Measurements from ENCODE around the gene MTCL1. TPM values are rescaled to one million over a fixed set of nuclear protein-coding genes. Genes with fewer than 3 reads are reported as not detected.
A peak's percentile ranks its signal among the peaks of the same experiment; 100 is the strongest.

Gene MTCL1
- total and polyA plus RNA-seq, 3 experiments from 2014 or later: 1.0 to 1.1 TPM; not detected in 1

GRCh38 chr18:8857806-8858205 lies 152.4 kb downstream of the MTCL1 start:
- ChIA-PET POLR2A (no interaction called here), CTCF (interaction anchor here (1.3 kb wide), 1 partner anchor 12 kb away, joined by 3 read pairs; no protein-coding TSS in a partner anchor)
- Mint-ChIP-seq H3K36me3 (peaks cover 0 to 3% (median 0%) of the 10 kb centered on the region in 3 donors), H3K4me1 (no peaks in the 10 kb centered on the region), H3K4me3 (no peak overlapping the region), H3K27ac (no peak overlapping the region), H3K27me3 (peaks cover 6 to 18% of the 10 kb centered on the region in 2 donors), H3K9me3 (peaks cover 0 to 2% (median 0%) of the 10 kb centered on the region in 5 donors)
- no peaks in the 10 kb centered on the region for H3K9me3 ChIP-seq (ENCODE audit: low read length)
- DNase-seq: no peak
- no peak overlapping the region for H3K27ac ChIP-seq (ENCODE audit: low read depth, low read length)
- H3K36me3 ChIP-seq (ENCODE audit: insufficient read depth, low read length): no peaks in the 10 kb centered on the region
- no peak overlapping the region for H3K4me3 ChIP-seq (ENCODE audit: low read length)
- H3K27me3 ChIP-seq (ENCODE audit: insufficient read depth, low read length, poor library complexity, severe bottlenecking): no peaks in the 10 kb centered on the region
- no peaks in the 10 kb centered on the region for H3K4me1 ChIP-seq (ENCODE audit: insufficient read depth, low read length)

- H3K9me3 ChIP-seq (ENCODE audit: low read length): no peaks in the 10 kb centered on the region
- H3K36me3 Mint-ChIP-seq: peaks cover 0 to 3% (median 0%) of the 10 kb centered on the region in 3 donors
- no peaks in the 10 kb centered on the region for H3K36me3 ChIP-seq (ENCODE audit: insufficient read depth, low read length)
- peaks cover 5 to 11% of the 10 kb centered on the region in 2 donors for H3K27me3 Mint-ChIP-seq
- H3K9me3 Mint-ChIP-seq: peaks cover 0 to 2% (median 0%) of the 10 kb centered on the region in 5 donors
- CTCF ChIA-PET: interaction anchor here (1.3 kb wide), 1 partner anchor 13 kb away, joined by 3 read pairs; no protein-coding TSS in a partner anchor
- no peak overlapping the region for H3K4me3 ChIP-seq (ENCODE audit: low read length)
- DNase-seq: no peak
- H3K4me1 ChIP-seq (ENCODE audit: insufficient read depth, low read length): no peaks in the 10 kb centered on the region
- POLR2A ChIA-PET: no interaction called here
- H3K27ac ChIP-seq (ENCODE audit: low read depth, low read length): no peak overlapping the region
- no peak overlapping the region for H3K4me3 Mint-ChIP-seq
- no peaks in the 10 kb centered on the region for H3K27me3 ChIP-seq (ENCODE audit: insufficient read depth, low read length, poor library complexity, severe bottlenecking)
- no peak overlapping the region for H3K27ac Mint-ChIP-seq
- H3K4me1 Mint-ChIP-seq: no peaks in the 10 kb centered on the region
Observed at GRCh38 chr18:8858888-8859511, 153.6 kb downstream of the MTCL1 start.

- H3K36me3 Mint-ChIP-seq: peaks cover 0 to 3% (median 0%) of the 10 kb centered on the region in 3 donors
- H3K9me3 Mint-ChIP-seq: peaks cover 0 to 2% (median 0%) of the 10 kb centered on the region in 5 donors
- Histone ChIP-seq H3K4me1 (ENCODE audit: insufficient read depth, low read length) (no peaks in the 10 kb centered on the region), H3K36me3 (ENCODE audit: insufficient read depth, low read length) (no peaks in the 10 kb centered on the region), H3K27ac (ENCODE audit: low read depth, low read length) (no peak overlapping the region), H3K27me3 (ENCODE audit: insufficient read depth, low read length, poor library complexity, severe bottlenecking) (no peaks in the 10 kb centered on the region), H3K4me3 (ENCODE audit: low read length) (no peak overlapping the region), H3K9me3 (ENCODE audit: low read length) (no peaks in the 10 kb centered on the region)
- no peak overlapping the region for H3K4me3 Mint-ChIP-seq
- H3K4me1 Mint-ChIP-seq: no peaks in the 10 kb centered on the region
- no peak overlapping the region for H3K27ac Mint-ChIP-seq
- H3K27me3 Mint-ChIP-seq: no peaks in the 10 kb centered on the region
- POLR2A ChIA-PET: no interaction called here
- DNase-seq: no peak
- CTCF ChIA-PET: no interaction called here
Observed at GRCh38 chr18:8860845-8861642, 155.7 kb downstream of the MTCL1 start.

GRCh38 chr18:8863427-8863826 lies 158.1 kb downstream of the MTCL1 start:
- ChIA-PET CTCF (no interaction called here), POLR2A (no interaction called here)
- no peaks in the 10 kb centered on the region for H3K27me3 ChIP-seq (ENCODE audit: insufficient read depth, low read length, poor library complexity, severe bottlenecking)
- Mint-ChIP-seq H3K27ac (no peak overlapping the region), H3K36me3 (no peaks in the 10 kb centered on the region), H3K27me3 (peaks cover 0 to 6% of the 10 kb centered on the region in 2 donors), H3K4me1 (no peaks in the 10 kb centered on the region), H3K9me3 (no peaks in the 10 kb centered on the region), H3K4me3 (no peak overlapping the region)
- H3K36me3 ChIP-seq (ENCODE audit: insufficient read depth, low read length): no peaks in the 10 kb centered on the region
- no peaks in the 10 kb centered on the region for H3K4me1 ChIP-seq (ENCODE audit: insufficient read depth, low read length)
- H3K9me3 ChIP-seq (ENCODE audit: low read length): no peaks in the 10 kb centered on the region
- DNase-seq: no peak
- H3K4me3 ChIP-seq (ENCODE audit: low read length): no peak overlapping the region
- H3K27ac ChIP-seq (ENCODE audit: low read depth, low read length): no peak overlapping the region

GRCh38 chr18:8865934-8866333 lies 160.6 kb downstream of the MTCL1 start:
- H3K4me3 Mint-ChIP-seq: no peak overlapping the region
- no peak for DNase-seq
- H3K4me1 ChIP-seq (ENCODE audit: insufficient read depth, low read length): no peaks in the 10 kb centered on the region
- no peaks in the 10 kb centered on the region for H3K27me3 ChIP-seq (ENCODE audit: insufficient read depth, low read length, poor library complexity, severe bottlenecking)
- POLR2A ChIA-PET: no interaction called here
- H3K4me3 ChIP-seq (ENCODE audit: low read length): no peak overlapping the region
- H3K36me3 ChIP-seq (ENCODE audit: insufficient read depth, low read length): no peaks in the 10 kb centered on the region
- no peaks in the 10 kb centered on the region for H3K36me3 Mint-ChIP-seq
- no peaks in the 10 kb centered on the region for H3K9me3 Mint-ChIP-seq
- no peak overlapping the region for H3K27ac ChIP-seq (ENCODE audit: low read depth, low read length)
- no peak overlapping the region for H3K27ac Mint-ChIP-seq
- CTCF ChIA-PET: no interaction called here
- H3K27me3 Mint-ChIP-seq: peaks cover 6 to 12% of the 10 kb centered on the region in 2 donors
- no peaks in the 10 kb centered on the region for H3K9me3 ChIP-seq (ENCODE audit: low read length)
- H3K4me1 Mint-ChIP-seq: no peaks in the 10 kb centered on the region

- no peaks in the 10 kb centered on the region for H3K36me3 Mint-ChIP-seq
- H3K4me3 ChIP-seq (ENCODE audit: low read length): no peak overlapping the region
- H3K4me1 ChIP-seq (ENCODE audit: insufficient read depth, low read length): no peaks in the 10 kb centered on the region
- ChIA-PET CTCF (no interaction called here), POLR2A (no interaction called here)
- H3K4me3 Mint-ChIP-seq: no peak overlapping the region
- H3K27ac Mint-ChIP-seq: no peak overlapping the region
- H3K36me3 ChIP-seq (ENCODE audit: insufficient read depth, low read length): no peaks in the 10 kb centered on the region
- no peaks in the 10 kb centered on the region for H3K9me3 ChIP-seq (ENCODE audit: low read length)
- H3K27me3 Mint-ChIP-seq: peaks cover 6 to 12% of the 10 kb centered on the region in 2 donors
- H3K4me1 Mint-ChIP-seq: no peaks in the 10 kb centered on the region
- H3K27ac ChIP-seq (ENCODE audit: low read depth, low read length): no peak overlapping the region
- H3K27me3 ChIP-seq (ENCODE audit: insufficient read depth, low read length, poor library complexity, severe bottlenecking): no peaks in the 10 kb centered on the region
- no peak for DNase-seq
- H3K9me3 Mint-ChIP-seq: no peaks in the 10 kb centered on the region
Observed at GRCh38 chr18:8866679-8867078, 161.3 kb downstream of the MTCL1 start.

- DNase-seq: no peak
Observed at GRCh38 chr18:8868276-8868675, 162.9 kb downstream of the MTCL1 start.

GRCh38 chr18:8868779-8869415 lies 163.5 kb downstream of the MTCL1 start:
- CTCF ChIA-PET: no interaction called here

More at GRCh38 chr18:8868276-8868675, 162.9 kb downstream of the MTCL1 start:
- Mint-ChIP-seq H3K27ac (no peak overlapping the region), H3K9me3 (no peaks in the 10 kb centered on the region), H3K4me3 (no peak overlapping the region), H3K36me3 (no peaks in the 10 kb centered on the region), H3K4me1 (no peaks in the 10 kb centered on the region), H3K27me3 (peaks cover 6 to 12% of the 10 kb centered on the region in 2 donors)
- CTCF ChIA-PET: no interaction called here
- POLR2A ChIA-PET: no interaction called here
- H3K27me3 ChIP-seq (ENCODE audit: insufficient read depth, low read length, poor library complexity, severe bottlenecking): no peaks in the 10 kb centered on the region
- H3K27ac ChIP-seq (ENCODE audit: low read depth, low read length): no peak overlapping the region
- H3K4me3 ChIP-seq (ENCODE audit: low read length): no peak overlapping the region
- no peaks in the 10 kb centered on the region for H3K4me1 ChIP-seq (ENCODE audit: insufficient read depth, low read length)
- H3K36me3 ChIP-seq (ENCODE audit: insufficient read depth, low read length): no peaks in the 10 kb centered on the region
- H3K9me3 ChIP-seq (ENCODE audit: low read length): no peaks in the 10 kb centered on the region

More at GRCh38 chr18:8868779-8869415, 163.5 kb downstream of the MTCL1 start:
- no peaks in the 10 kb centered on the region for H3K4me1 Mint-ChIP-seq
- H3K4me3 Mint-ChIP-seq: peak overlapping the region in 1 of 7 donors; percentile 21
- no peak for DNase-seq
- H3K27ac Mint-ChIP-seq: no peak overlapping the region
- no peaks in the 10 kb centered on the region for H3K9me3 ChIP-seq (ENCODE audit: low read length)
- H3K36me3 Mint-ChIP-seq: no peaks in the 10 kb centered on the region
- H3K27me3 Mint-ChIP-seq: peaks cover 6 to 12% of the 10 kb centered on the region in 2 donors
- no peaks in the 10 kb centered on the region for H3K27me3 ChIP-seq (ENCODE audit: insufficient read depth, low read length, poor library complexity, severe bottlenecking)
- no peak overlapping the region for H3K27ac ChIP-seq (ENCODE audit: low read depth, low read length)
- no peak overlapping the region for H3K4me3 ChIP-seq (ENCODE audit: low read length)
- no peaks in the 10 kb centered on the region for H3K9me3 Mint-ChIP-seq
- H3K4me1 ChIP-seq (ENCODE audit: insufficient read depth, low read length): no peaks in the 10 kb centered on the region
- POLR2A ChIA-PET: no interaction called here
- H3K36me3 ChIP-seq (ENCODE audit: insufficient read depth, low read length): no peaks in the 10 kb centered on the region
